PC-9 (cell line): Measurements from ENCODE around the gene NPFFR1. TPM values are rescaled to one million over a fixed set of nuclear protein-coding genes. Genes with fewer than 3 reads are reported as not detected.

Experiments used
- BruUV-seq: library from RNA; stranded (reverse); fragments of 400-500 nt; replicated peaks from 2 replicates; lab custom pipeline; 2021; lab: Mats Ljungman, UMichigan
- CTCF ChIA-PET: fragments of 300-600 bp; sonication (Branson Sonifier 250); formaldehyde crosslinking; loops from one replicate; lab custom pipeline; 2022; ENCODE audit warnings: antibody characterized with exemption; lab: Charles Lee
- POLR2A ChIA-PET: fragments of 300-600 bp; sonication (Branson Sonifier 250); formaldehyde crosslinking; loops from one replicate; lab custom pipeline; 2022; ENCODE audit warnings: antibody characterized with exemption; ENCODE audit not compliant: unreplicated experiment; lab: Charles Lee
- DNase-seq, 2 experiments: peaks; one replicate each; pipeline versions ENCODE4 v3.0.0 to v3.0.0-alpha.2; 2015 to 2022; ENCODE audit warnings: mixed read lengths in 1 of 2
- H2AFZ ChIP-seq: fragments of 200-600 bp; sonication (generic); 2 replicates; pipeline ENCODE4 v1.8.1; 2017; ENCODE audit warnings: antibody characterized with exemption
- H3F3A ChIP-seq: fragments of 200-600 bp; sonication (generic); 2 replicates; pipeline ENCODE4 v1.8.1; 2017; ENCODE audit warnings: antibody characterized with exemption, mild to moderate bottlenecking, low read depth; ENCODE audit not compliant: insufficient read depth
- H3K27ac ChIP-seq: fragments of 200-600 bp; sonication (generic); 2 replicates; pipeline ENCODE4 v1.6.1; 2016; ENCODE audit warnings: mixed run types
- H3K27me3 ChIP-seq: fragments of 200-600 bp; sonication (generic); 2 replicates; pipeline ENCODE4 v1.6.1; 2016; ENCODE audit warnings: low read depth, mixed run types; ENCODE audit not compliant: insufficient read depth
- H3K36me3 ChIP-seq: fragments of 200-600 bp; sonication (generic); 2 replicates; pipeline ENCODE4 v1.6.1; 2016; ENCODE audit warnings: low read depth, mixed run types
- H3K4me1 ChIP-seq: fragments of 200-600 bp; sonication (generic); replicated peaks from 2 replicates; pipeline ENCODE4 v1.6.1; 2016; ENCODE audit warnings: mixed run types; ENCODE audit not compliant: insufficient read depth
- H3K4me2 ChIP-seq: fragments of 200-600 bp; sonication (generic); 2 replicates; pipeline ENCODE4 v1.6.1; 2017; ENCODE audit warnings: mixed run types
- H3K4me3 ChIP-seq: fragments of 200-600 bp; sonication (generic); 2 replicates; pipeline ENCODE4 v1.6.1; 2016; ENCODE audit warnings: mixed run types
- H3K79me2 ChIP-seq: fragments of 200-600 bp; sonication (generic); 2 replicates; pipeline ENCODE4 v1.6.1; 2017; ENCODE audit warnings: low read depth, mixed run types
- H3K9me2 ChIP-seq: fragments of 200-600 bp; sonication (generic); 2 replicates; pipeline ENCODE4 v1.8.1; 2017; ENCODE audit warnings: mild to moderate bottlenecking; ENCODE audit not compliant: insufficient read depth
- H3K9me3 ChIP-seq: fragments of 200-600 bp; sonication (generic); 2 replicates; pipeline ENCODE4 v1.8.1; 2016; ENCODE audit warnings: low read depth; ENCODE audit not compliant: insufficient read depth
- H4K20me1 ChIP-seq: fragments of 200-600 bp; sonication (generic); 2 replicates; pipeline ENCODE4 v1.8.1; 2017; ENCODE audit not compliant: insufficient read depth
- CTCF ChIP-seq: fragments of 200-600 bp; sonication (generic); conservative IDR thresholded peaks from 2 replicates; pipeline ENCODE4 v1.6.1; 2017; ENCODE audit warnings: mixed run types, antibody characterized with exemption, mild to moderate bottlenecking, moderate library complexity
- EZH2 ChIP-seq: fragments of 200-600 bp; sonication (generic); IDR thresholded peaks from 2 replicates; pipeline ENCODE4 v1.8.0; 2017; ENCODE audit warnings: antibody characterized with exemption, low read depth
- intact Hi-C: fragments of 100-400 bp; cut with micrococcal nuclease; formaldehyde crosslinking; loops from one replicate; pipeline ENCODE4 v1.10.0; 2022; ENCODE audit not compliant: unreplicated experiment
- total RNA-seq: library from RNA; stranded (reverse); gene quantifications from 2 replicates; pipeline ENCODE4 v1.2.3, GENCODE V29; 2021

NPFFR1 gene
- total RNA-seq, 1 experiment from 2014 or later = 0.09 TPM

GRCh38 chr10:70324339-70324861 is 40.6 kb upstream of the NPFFR1 start:
- H3K79me2 ChIP-seq = no peaks in the 10 kb centered on the region
- H3K36me3 ChIP-seq = no peaks in the 10 kb centered on the region
- H3K9me2 ChIP-seq = no peaks in the 10 kb centered on the region
- no peaks in the 10 kb centered on the region for H3K27me3 ChIP-seq
- peaks cover 5% of the 10 kb centered on the region; the same call in 1 of the 2 replicates for H3F3A ChIP-seq
- no peak overlapping the region for H2AFZ ChIP-seq
- H3K27ac ChIP-seq = no peak overlapping the region
- H3K9me3 ChIP-seq = no peaks in the 10 kb centered on the region
- DNase-seq = no peak
- ChIA-PET CTCF (no interaction called here), POLR2A (no interaction called here)
- no peaks in the 10 kb centered on the region for H4K20me1 ChIP-seq
- TF ChIP-seq EZH2 = no peak
- H3K4me2 ChIP-seq = no peak overlapping the region
- intact Hi-C loops = no loop called here
- no peak overlapping the region for H3K4me3 ChIP-seq
- peaks cover 10% of the 10 kb centered on the region; the same call in 1 of the 2 replicates for H3K4me1 ChIP-seq
- no TSS peak for BruUV-seq

- no peak for TF ChIP-seq EZH2
- TF ChIP-seq CTCF = no peak
- no peaks in the 10 kb centered on the region for H3K9me2 ChIP-seq
- no peaks in the 10 kb centered on the region for H3K36me3 ChIP-seq
- H3K27ac ChIP-seq = no peak overlapping the region
- BruUV-seq = no TSS peak
- H3K4me2 ChIP-seq = no peak overlapping the region
- H3K9me3 ChIP-seq = no peaks in the 10 kb centered on the region
- intact Hi-C loops = no loop called here
- CTCF ChIA-PET = no interaction called here
- H3K4me3 ChIP-seq = no peak overlapping the region
- no peaks in the 10 kb centered on the region for H3K27me3 ChIP-seq
- no peak for DNase-seq
- POLR2A ChIA-PET = no interaction called here
- H3F3A ChIP-seq = no peaks in the 10 kb centered on the region; the same call in 1 of the 2 replicates
- peaks cover 10% of the 10 kb centered on the region; the same call in 1 of the 2 replicates for H3K4me1 ChIP-seq
- no peak overlapping the region for H2AFZ ChIP-seq
- H3K79me2 ChIP-seq = no peaks in the 10 kb centered on the region
- H4K20me1 ChIP-seq = no peaks in the 10 kb centered on the region
Observed at GRCh38 chr10:70323697-70324338, 40.0 kb upstream of the NPFFR1 start.

- Histone ChIP-seq H3K9me3 (no peaks in the 10 kb centered on the region), H4K20me1 (no peaks in the 10 kb centered on the region), H3K27ac (no peak overlapping the region), H3K4me3 (no peak overlapping the region), H3K79me2 (no peaks in the 10 kb centered on the region), H3K4me1 (peaks cover 10% of the 10 kb centered on the region; the same call in 1 of the 2 replicates), H3F3A (no peaks in the 10 kb centered on the region; the same call in 1 of the 2 replicates), H2AFZ (no peak overlapping the region), H3K4me2 (no peak overlapping the region), H3K27me3 (no peaks in the 10 kb centered on the region), H3K9me2 (no peaks in the 10 kb centered on the region), H3K36me3 (no peaks in the 10 kb centered on the region)
- DNase-seq = no peak
- intact Hi-C loops = no loop called here
- ChIA-PET POLR2A (no interaction called here), CTCF (no interaction called here)
- no TSS peak for BruUV-seq
- TF ChIP-seq EZH2 (no peak), CTCF (no peak)
Observed at GRCh38 chr10:70323138-70323696, 39.4 kb upstream of the NPFFR1 start.
